Thymus (tissue), 11 donors: ENCODE measurements around the gene EFR3B. TPM values are rescaled to one million over a fixed set of nuclear protein-coding genes. Genes with fewer than 3 reads are reported as not detected.

Source experiments
- DNase-seq, 9 donors: peaks; one replicate each; pipeline ENCODE4 v3.0.0-alpha.2; 2013; ENCODE audit warnings: low spot score in 9 of 9, low read depth in 6 of 9, missing footprints in 1 of 9
- H3K27ac ChIP-seq, 2 donors: one replicate each; pipeline ENCODE4 v1.5.1; 2013; ENCODE audit warnings: control low read depth in 1 of 2, low read depth in 1 of 2, low read length in 1 of 2, mild to moderate bottlenecking in 1 of 2, moderate library complexity in 1 of 2
- H3K27me3 ChIP-seq, 2 donors: one replicate each; pipeline ENCODE4 v1.5.1; 2013; ENCODE audit warnings: low read length in 1 of 2; ENCODE audit not compliant: control insufficient read depth in 2 of 2, insufficient read depth in 1 of 2
- H3K36me3 ChIP-seq, 2 donors: one replicate each; pipeline ENCODE4 v1.5.1; 2013; ENCODE audit warnings: low read length in 1 of 2, mild to moderate bottlenecking in 1 of 2, moderate library complexity in 1 of 2; ENCODE audit not compliant: control insufficient read depth in 2 of 2, insufficient read depth in 2 of 2
- H3K4me1 ChIP-seq, 2 donors: one replicate each; pipeline ENCODE4 v1.5.1; 2013; ENCODE audit warnings: low read length in 2 of 2; ENCODE audit not compliant: control insufficient read depth in 2 of 2, insufficient read depth in 2 of 2
- H3K4me3 ChIP-seq, 2 donors: one replicate each; pipeline ENCODE4 v1.5.1; 2013; ENCODE audit warnings: low read length in 2 of 2, control low read depth in 1 of 2, mild to moderate bottlenecking in 1 of 2
- H3K9me3 ChIP-seq, 2 donors: one replicate each; pipeline ENCODE4 v1.5.1; 2013; ENCODE audit warnings: low read length in 1 of 2, mild to moderate bottlenecking in 1 of 2; ENCODE audit not compliant: control insufficient read depth in 2 of 2, insufficient read depth in 1 of 2
- WGBS: extraction: QIAGEN DNeasy Blood & Tissue Kit; methylation state at CpG from one replicate; pipeline ENCODE4 v1.1.7; 2013; 5-methylcytosine and 5-hydroxymethylcytosine counted together
- polyA plus RNA-seq: library from polyadenylated mRNA; stranded (reverse); fragments of 200-250 nt; gene quantifications from one replicate; pipeline ENCODE4 v1.2.3, GENCODE V29; 2013
- total RNA-seq: library from RNA; stranded (reverse); fragments of 120-200 nt; gene quantifications from one replicate; pipeline ENCODE4 v1.2.4, GENCODE V29; 2013
- donor health status: healthy.

Gene EFR3B
- total and polyA plus RNA-seq, 2 donors: 0.18 to 0.33 TPM

- Histone ChIP-seq H3K4me3 (no peak overlapping the region), H3K9me3 (no peaks in the 10 kb centered on the region), H3K27me3 (peaks cover 0 to 21% of the 10 kb centered on the region in 2 donors), H3K27ac (no peak overlapping the region), H3K4me1 (peaks cover 10 to 29% of the 10 kb centered on the region in 2 donors), H3K36me3 (no peaks in the 10 kb centered on the region)
- WGBS: 8% methylated on average over 11 of the region's 11 CpGs
- peak in 1 of 9 donors; percentile 29 for DNase-seq
Observed at GRCh38 chr2:25202275-25202674, 160.4 kb downstream of the EFR3B start.

DNA sequence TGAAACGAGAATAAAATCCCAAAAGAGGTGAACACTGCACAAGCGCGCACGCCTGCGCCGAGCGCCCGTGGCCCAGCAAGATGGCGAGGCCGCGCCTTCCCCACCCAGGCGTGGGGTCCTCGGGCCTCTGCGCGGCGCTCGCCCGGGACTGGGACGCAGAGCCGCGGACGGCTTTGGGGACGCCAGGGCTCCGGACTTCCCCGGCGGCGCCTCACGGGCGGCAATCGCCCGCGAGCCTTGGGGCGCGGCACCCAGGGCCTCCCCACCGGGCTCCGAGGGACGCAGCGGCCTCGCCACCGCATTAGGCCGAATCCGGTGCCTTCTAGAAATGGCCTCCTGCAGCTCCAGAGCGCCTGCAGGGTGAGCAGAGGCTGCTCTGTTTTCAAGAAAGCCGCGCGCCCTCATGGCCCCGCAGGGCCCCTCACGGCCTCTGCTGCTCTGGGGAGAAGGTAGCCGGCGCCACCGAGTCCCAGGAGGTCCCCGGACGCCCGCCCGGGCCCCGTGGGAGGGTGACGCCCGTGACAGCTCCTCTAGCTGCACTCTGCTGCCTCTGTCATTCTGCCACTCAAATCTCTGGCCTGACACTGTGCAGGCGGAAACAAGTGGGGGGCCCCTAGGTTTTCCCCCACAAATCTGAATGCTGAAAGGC is 162.4 kb downstream of the EFR3B start:
- DNase-seq: peak in 1 of 9 donors; percentile 46
- peak overlapping the region in 1 of 2 donors; percentile 15 for H3K4me3 ChIP-seq

DNA sequence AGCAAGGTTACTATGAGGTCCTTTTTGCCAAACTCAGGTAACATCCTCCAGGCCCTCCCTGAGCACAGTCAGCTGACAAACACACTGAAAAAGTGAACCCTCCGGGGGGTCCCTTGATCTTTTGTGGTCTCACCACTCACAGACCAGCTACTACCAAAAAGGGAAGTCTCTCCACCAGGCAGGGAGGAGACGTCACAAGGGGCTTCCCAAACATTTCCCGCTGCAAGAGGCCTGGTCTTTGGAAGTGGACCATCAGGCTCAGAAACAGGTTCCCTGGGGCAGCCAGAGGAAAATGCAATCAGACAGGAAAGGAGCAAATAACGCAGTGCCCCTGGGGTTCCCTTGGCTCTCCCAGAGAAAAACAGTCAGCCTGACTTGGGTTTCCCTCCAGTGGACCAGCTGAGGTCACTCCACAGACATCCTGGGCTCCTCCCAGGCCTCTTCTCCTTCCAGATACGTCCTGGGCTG is 165.2 kb downstream of the EFR3B start:
- H3K36me3 ChIP-seq: no peaks in the 10 kb centered on the region
- peak in 1 of 9 donors; percentile 63 for DNase-seq
- 23% methylated on average over 5 of the region's 5 CpGs for WGBS

More for the DNA sequence above, 162.4 kb downstream of the EFR3B start:
- H3K9me3 ChIP-seq: no peaks in the 10 kb centered on the region
- WGBS: 68% methylated on average over 59 of the region's 59 CpGs
- H3K27me3 ChIP-seq: peaks cover 0 to 14% of the 10 kb centered on the region in 2 donors
- peak overlapping the region in 1 of 2 donors; percentile 42 for H3K27ac ChIP-seq
- no peaks in the 10 kb centered on the region for H3K36me3 ChIP-seq
- peaks cover 16 to 35% of the 10 kb centered on the region in 2 donors for H3K4me1 ChIP-seq

More for the DNA sequence above, 165.2 kb downstream of the EFR3B start:
- Histone ChIP-seq H3K27me3 (peaks cover 0 to 12% of the 10 kb centered on the region in 2 donors), H3K4me1 (peaks cover 22 to 48% of the 10 kb centered on the region in 2 donors), H3K27ac (no peak overlapping the region), H3K9me3 (no peaks in the 10 kb centered on the region), H3K4me3 (no peak overlapping the region)

Other genes starting within 250 kb of the EFR3B start
- 44.0 TPM for gene PTRHD1, start 248.7 kb upstream of the EFR3B start, total RNA-seq
- gene PTRHD1, start 248.7 kb upstream of the EFR3B start, polyA plus RNA-seq: 25.3 TPM
- gene CENPO, start 248.7 kb upstream of the EFR3B start, total RNA-seq: 15.1 TPM
- gene CENPO, start 248.7 kb upstream of the EFR3B start, polyA plus RNA-seq: 2.5 TPM
- 17.1 TPM for gene ADCY3, start 121.8 kb upstream of the EFR3B start, total RNA-seq
- 37.1 TPM for gene ADCY3, start 121.8 kb upstream of the EFR3B start, polyA plus RNA-seq
- gene DNAJC27, start 70.1 kb upstream of the EFR3B start, total RNA-seq: 4.9 TPM
- 5.2 TPM for gene DNAJC27, start 70.1 kb upstream of the EFR3B start, polyA plus RNA-seq
- gene POMC, start 126.5 kb downstream of the EFR3B start, total RNA-seq: 11.7 TPM
- 20.3 TPM for gene POMC, start 126.5 kb downstream of the EFR3B start, polyA plus RNA-seq